ENCODE results near the gene PANX3. TPM values are rescaled to one million over a fixed set of nuclear protein-coding genes. Genes with fewer than 3 reads are reported as not detected.
A peak's percentile ranks its signal among the peaks of the same experiment; 100 is the strongest.

Gene PANX3
- total RNA-seq, 1 experiment from 2014 or later: not detected

- peak; percentile 64 for DNase-seq (ENCODE audit: low read depth)
- in situ Hi-C loops (cut with HindIII; ENCODE audit: low pct_unique_long_range_greater_than_20kb, low sequenced_read_pairs): no loop called here
Measured at GRCh38 chr11:124644426-124645280, 33.4 kb downstream of the PANX3 start.

- no peak for DNase-seq (ENCODE audit: low read depth)
- in situ Hi-C loops (cut with HindIII; ENCODE audit: low pct_unique_long_range_greater_than_20kb, low sequenced_read_pairs): no loop called here
Measured at GRCh38 chr11:124646148-124646547, 34.9 kb downstream of the PANX3 start.

- in situ Hi-C loops (cut with HindIII; ENCODE audit: low pct_unique_long_range_greater_than_20kb, low sequenced_read_pairs): no loop called here
- no peak for DNase-seq (ENCODE audit: low read depth)
Measured at GRCh38 chr11:124648610-124649009, 37.4 kb downstream of the PANX3 start.

GRCh38 chr11:124656774-124657630 lies 45.8 kb downstream of the PANX3 start:
- DNase-seq (ENCODE audit: low read depth): no peak
- in situ Hi-C loops (cut with HindIII; ENCODE audit: low pct_unique_long_range_greater_than_20kb, low sequenced_read_pairs): no loop called here

GRCh38 chr11:124657904-124658303 lies 46.7 kb downstream of the PANX3 start:
- no peak for DNase-seq (ENCODE audit: low read depth)
- in situ Hi-C loops (cut with HindIII; ENCODE audit: low pct_unique_long_range_greater_than_20kb, low sequenced_read_pairs): no loop called here

GRCh38 chr11:124658501-124658900 lies 47.3 kb downstream of the PANX3 start:
- in situ Hi-C loops (cut with HindIII; ENCODE audit: low pct_unique_long_range_greater_than_20kb, low sequenced_read_pairs): no loop called here
- DNase-seq (ENCODE audit: low read depth): no peak

- DNase-seq (ENCODE audit: low read depth): no peak
- in situ Hi-C loops (cut with HindIII; ENCODE audit: low pct_unique_long_range_greater_than_20kb, low sequenced_read_pairs): no loop called here
Measured at GRCh38 chr11:124658986-124659385, 47.8 kb downstream of the PANX3 start.

- in situ Hi-C loops (cut with HindIII; ENCODE audit: low pct_unique_long_range_greater_than_20kb, low sequenced_read_pairs): no loop called here
- DNase-seq (ENCODE audit: low read depth): no peak
Measured at GRCh38 chr11:124661553-124661952, 50.3 kb downstream of the PANX3 start.

GRCh38 chr11:124662106-124662505 lies 50.9 kb downstream of the PANX3 start:
- in situ Hi-C loops (cut with HindIII; ENCODE audit: low pct_unique_long_range_greater_than_20kb, low sequenced_read_pairs): no loop called here
- DNase-seq (ENCODE audit: low read depth): no peak

- in situ Hi-C loops (cut with HindIII; ENCODE audit: low pct_unique_long_range_greater_than_20kb, low sequenced_read_pairs): no loop called here
- no peak for DNase-seq (ENCODE audit: low read depth)
Measured at GRCh38 chr11:124663861-124664260, 52.6 kb downstream of the PANX3 start.

GRCh38 chr11:124667601-124668000 lies 56.4 kb downstream of the PANX3 start:
- no peak for DNase-seq (ENCODE audit: low read depth)
- in situ Hi-C loops (cut with HindIII; ENCODE audit: low pct_unique_long_range_greater_than_20kb, low sequenced_read_pairs): no loop called here

GRCh38 chr11:124669193-124669592 lies 58.0 kb downstream of the PANX3 start:
- DNase-seq (ENCODE audit: low read depth): peak; percentile 35
- in situ Hi-C loops (cut with HindIII; ENCODE audit: low pct_unique_long_range_greater_than_20kb, low sequenced_read_pairs): no loop called here

Other genes with a start within 250 kb of the PANX3 start
- not detected in 2 replicates for gene OR8B2, start 226.9 kb upstream of the PANX3 start, total RNA-seq (2014; rRNA removed; shearing (Covaris generic); ENCODE audit: low replicate concordance)
- not detected in 2 replicates for gene OR8B3, start 212.4 kb upstream of the PANX3 start, total RNA-seq (2014; rRNA removed; shearing (Covaris generic); ENCODE audit: low replicate concordance)
- not detected in 2 replicates for gene OR8B4, start 186.6 kb upstream of the PANX3 start, total RNA-seq (2014; rRNA removed; shearing (Covaris generic); ENCODE audit: low replicate concordance)
- gene OR8B8, start 165.7 kb upstream of the PANX3 start, total RNA-seq (2014; rRNA removed; shearing (Covaris generic); ENCODE audit: low replicate concordance): not detected in 2 replicates
- not detected in 2 replicates for gene OR8B12, start 67.8 kb upstream of the PANX3 start, total RNA-seq (2014; rRNA removed; shearing (Covaris generic); ENCODE audit: low replicate concordance)
- gene OR8A1, start 41.4 kb upstream of the PANX3 start, total RNA-seq (2014; rRNA removed; shearing (Covaris generic); ENCODE audit: low replicate concordance): not detected in 2 replicates
- gene TBRG1, start 11.4 kb downstream of the PANX3 start, total RNA-seq (2014; rRNA removed; shearing (Covaris generic); ENCODE audit: low replicate concordance): 11.1 and 19.3 TPM in 2 replicates
- gene SIAE, start 62.3 kb downstream of the PANX3 start, total RNA-seq (2014; rRNA removed; shearing (Covaris generic); ENCODE audit: low replicate concordance): 9.2 and 14.1 TPM in 2 replicates
- 5.3 and 7.3 TPM in 2 replicates for gene SPA17, start 62.5 kb downstream of the PANX3 start, total RNA-seq (2014; rRNA removed; shearing (Covaris generic); ENCODE audit: low replicate concordance)
- gene NRGN, start 128.5 kb downstream of the PANX3 start, total RNA-seq (2014; rRNA removed; shearing (Covaris generic); ENCODE audit: low replicate concordance): 1.4 TPM in 1 of 2 replicates, not detected in the other
- gene VSIG2, start 140.8 kb downstream of the PANX3 start, total RNA-seq (2014; rRNA removed; shearing (Covaris generic); ENCODE audit: low replicate concordance): not detected in 2 replicates
- gene ESAM, start 150.9 kb downstream of the PANX3 start, total RNA-seq (2014; rRNA removed; shearing (Covaris generic); ENCODE audit: low replicate concordance): 0.96 and 2.5 TPM in 2 replicates
- gene MSANTD2, start 189.0 kb downstream of the PANX3 start, total RNA-seq (2014; rRNA removed; shearing (Covaris generic); ENCODE audit: low replicate concordance): 7.5 and 13.6 TPM in 2 replicates

Measured in Caki2 (cell line).